ENCODE results near the gene PRRC2A.
A peak's percentile ranks its signal among the peaks of the same experiment; 100 is the strongest.
"Not testable (repeated sequence)": the region's sequence is repeated elsewhere in the genome, so short reads cannot be mapped to it uniquely, and the experiment has no call there.

The PRRC2A gene

GRCh38 chr6:31579546-31580437 is 40.7 kb upstream of the PRRC2A start:
- Mint-ChIP-seq H3K9me3 (no peaks in the 10 kb centered on the region), H3K36me3 (ENCODE audit: insufficient read depth) (peaks cover 59% of the 10 kb centered on the region), H3K4me1 (ENCODE audit: low read depth in 2 of 2) (peaks cover 69 to 76% of the 10 kb centered on the region in 2 donors), H3K4me3 (peak overlapping the region; percentile 82 to 99), H3K27me3 (no peaks in the 10 kb centered on the region), H3K27ac (peak overlapping the region; percentile 98 to 99)
- ATAC-seq (replicated peaks): no peak
- no peak for DNase-seq

- Mint-ChIP-seq H3K27me3 (no peaks in the 10 kb centered on the region), H3K4me1 (ENCODE audit: low read depth in 2 of 2) (peaks cover 65 to 73% of the 10 kb centered on the region in 2 donors), H3K9me3 (no peaks in the 10 kb centered on the region), H3K27ac (peak overlapping the region; percentile 98 to 99), H3K36me3 (ENCODE audit: insufficient read depth) (peaks cover 53% of the 10 kb centered on the region), H3K4me3 (peak overlapping the region; percentile 82 to 99)
- ATAC-seq (replicated peaks): no peak
- no peak for DNase-seq
Observed at GRCh38 chr6:31580438-31580740, 40.1 kb upstream of the PRRC2A start.

DNA sequence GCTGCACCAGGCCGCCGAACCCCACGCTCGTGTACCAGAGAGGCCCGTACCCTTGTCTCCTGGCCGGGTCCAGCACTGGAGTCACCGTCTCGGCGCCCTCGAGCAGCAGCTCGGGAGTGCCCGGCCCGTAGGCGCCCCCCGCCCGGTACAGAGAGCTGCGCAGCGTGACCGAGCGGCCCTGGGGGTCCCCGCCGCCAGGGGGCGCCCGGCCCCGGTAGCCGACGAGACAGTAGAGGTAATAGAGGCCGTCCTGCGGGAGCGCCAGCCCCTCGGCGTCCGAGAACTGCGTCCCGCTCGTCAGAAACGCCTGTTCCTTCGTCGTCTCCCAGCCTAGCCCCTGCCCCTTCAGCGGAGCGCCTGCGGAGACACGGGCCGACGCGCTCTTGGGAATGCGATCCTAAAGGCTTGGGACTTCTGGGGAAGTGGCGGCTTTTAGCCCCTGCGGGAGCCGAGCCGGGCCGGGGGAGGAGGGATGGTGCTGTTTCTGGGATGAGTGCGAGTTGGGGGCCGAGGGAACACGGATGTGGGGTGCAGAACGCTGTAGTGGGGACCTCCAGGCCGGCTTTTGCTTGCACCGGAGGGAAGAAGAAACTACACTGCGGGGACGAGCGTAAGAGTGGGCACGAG is 39.6 kb upstream of the PRRC2A start:
- Mint-ChIP-seq H3K27me3 (no peaks in the 10 kb centered on the region), H3K36me3 (ENCODE audit: insufficient read depth) (peaks cover 49% of the 10 kb centered on the region), H3K9me3 (no peaks in the 10 kb centered on the region), H3K4me1 (ENCODE audit: low read depth in 2 of 2) (peaks cover 65 to 73% of the 10 kb centered on the region in 2 donors), H3K27ac (peak overlapping the region; percentile 98 to 99), H3K4me3 (peak overlapping the region; percentile 82 to 99)
- peak; percentile 78 for ATAC-seq (replicated peaks)
- peak; percentile 85 to 91 (median 86) for DNase-seq

DNA sequence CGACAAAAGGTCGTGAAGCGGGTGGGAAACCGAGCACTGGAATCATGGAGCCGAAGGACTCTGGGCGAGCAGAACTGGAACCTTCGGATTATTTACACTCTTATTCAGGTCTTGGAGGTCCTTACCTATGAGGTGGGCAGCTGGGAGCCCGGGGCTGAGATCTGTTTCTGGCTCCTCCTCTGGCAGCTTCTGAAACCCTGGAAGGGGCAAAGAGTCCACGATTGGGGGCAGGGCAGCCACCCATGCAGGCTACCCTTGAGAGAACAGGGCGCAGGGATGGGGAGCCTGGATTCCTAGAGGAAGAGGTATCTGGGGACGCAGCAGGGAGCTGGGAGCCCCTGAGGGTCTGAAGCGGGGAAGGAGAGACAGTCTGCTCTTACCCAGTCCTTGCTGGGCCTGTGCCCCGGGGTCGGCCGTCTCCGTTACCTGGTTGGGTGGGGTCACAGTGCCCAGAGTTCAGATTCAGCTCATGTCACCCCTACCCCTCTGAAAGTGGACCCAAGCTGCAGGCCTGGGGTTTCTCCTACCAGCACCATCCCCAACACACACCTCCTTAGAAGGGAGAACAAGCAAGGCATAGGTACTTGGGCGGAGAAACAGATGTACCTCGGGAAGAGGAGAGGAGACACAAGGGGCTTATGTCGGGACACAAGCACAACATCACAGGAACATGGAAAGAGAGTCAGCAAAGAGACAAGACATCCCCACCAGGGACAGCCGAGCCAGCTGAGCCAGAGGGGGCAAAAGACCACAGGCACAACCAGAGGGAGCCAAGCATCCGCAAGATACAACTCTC is 38.9 kb upstream of the PRRC2A start:
- peaks cover 69 to 73% of the 10 kb centered on the region in 2 donors for H3K4me1 Mint-ChIP-seq (ENCODE audit: low read depth in 2 of 2)
- no peaks in the 10 kb centered on the region for H3K27me3 Mint-ChIP-seq
- no peak for DNase-seq
- no peak for ATAC-seq (replicated peaks)
- peak overlapping the region; percentile 98 to 99 for H3K27ac Mint-ChIP-seq
- peak overlapping the region; percentile 82 to 99 for H3K4me3 Mint-ChIP-seq
- H3K36me3 Mint-ChIP-seq (ENCODE audit: insufficient read depth): peaks cover 45% of the 10 kb centered on the region
- no peaks in the 10 kb centered on the region for H3K9me3 Mint-ChIP-seq

- peaks cover 40% of the 10 kb centered on the region for H3K36me3 Mint-ChIP-seq (ENCODE audit: insufficient read depth)
- no peaks in the 10 kb centered on the region for H3K27me3 Mint-ChIP-seq
- H3K9me3 Mint-ChIP-seq: no peaks in the 10 kb centered on the region
- peak within 1 kb of the TSS; percentile 98 to 99 for H3K27ac Mint-ChIP-seq
- ATAC-seq (replicated peaks) (peak; percentile 35), DNase-seq (no peak)
- H3K4me3 Mint-ChIP-seq: peak within 1 kb of the TSS; percentile 82 to 99
- peaks cover 69 to 73% of the 10 kb centered on the region in 2 donors for H3K4me1 Mint-ChIP-seq (ENCODE audit: low read depth in 2 of 2)
Observed at GRCh38 chr6:31582230-31582643, 38.3 kb upstream of the PRRC2A start, which contains the start of gene LTB. Gene LTB (minus strand): TSS chr6:31582424. CDS start chr6:31582417, 7 bp downstream.

- H3K36me3 Mint-ChIP-seq (ENCODE audit: insufficient read depth): peaks cover 34% of the 10 kb centered on the region
- H3K27ac Mint-ChIP-seq: peak overlapping the region; percentile 88 to 95
- H3K9me3 Mint-ChIP-seq: no peaks in the 10 kb centered on the region
- no peak for DNase-seq
- no peaks in the 10 kb centered on the region for H3K27me3 Mint-ChIP-seq
- peak overlapping the region; percentile 72 to 77 for H3K4me3 Mint-ChIP-seq
- peak; percentile 9 for ATAC-seq (replicated peaks)
- peaks cover 70 to 74% of the 10 kb centered on the region in 2 donors for H3K4me1 Mint-ChIP-seq (ENCODE audit: low read depth in 2 of 2)
Observed at GRCh38 chr6:31585491-31585890, 35.0 kb upstream of the PRRC2A start.

DNA sequence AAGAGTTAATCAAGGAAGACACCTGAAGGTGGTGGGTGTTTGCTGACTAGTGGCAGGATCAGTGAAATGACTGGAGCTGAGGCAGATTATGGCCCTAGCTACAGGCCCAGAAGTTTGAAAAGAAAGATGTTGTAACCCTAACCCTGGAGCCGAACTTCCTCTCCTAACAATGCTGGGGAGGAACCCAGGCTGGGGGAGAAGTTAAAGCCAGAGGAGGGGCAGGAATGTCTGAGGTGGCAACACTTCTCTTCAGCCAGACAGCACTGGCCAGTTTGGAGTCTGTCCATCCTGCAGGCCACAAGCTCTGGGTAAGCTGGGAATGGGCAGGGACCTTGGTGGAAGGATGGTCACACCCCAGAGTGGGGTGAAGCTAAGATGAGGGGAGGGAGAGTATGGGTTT is 34.5 kb upstream of the PRRC2A start, which contains the start of gene LST1:
TSS of gene LST1 (plus strand) at position 270 of the 400 bp plus-strand sequence. CDS start 1,023 bp downstream, outside the sequence.
- no peak for ATAC-seq (replicated peaks)
- H3K27ac Mint-ChIP-seq: peak within 1 kb of the TSS; percentile 88 to 95
- H3K4me3 Mint-ChIP-seq: peak within 1 kb of the TSS; percentile 72 to 77
- H3K27me3 Mint-ChIP-seq: no peaks in the 10 kb centered on the region
- DNase-seq: no peak
- peaks cover 29% of the 10 kb centered on the region for H3K36me3 Mint-ChIP-seq (ENCODE audit: insufficient read depth)
- no peaks in the 10 kb centered on the region for H3K9me3 Mint-ChIP-seq
- peaks cover 67 to 72% of the 10 kb centered on the region in 2 donors for H3K4me1 Mint-ChIP-seq (ENCODE audit: low read depth in 2 of 2)

DNA sequence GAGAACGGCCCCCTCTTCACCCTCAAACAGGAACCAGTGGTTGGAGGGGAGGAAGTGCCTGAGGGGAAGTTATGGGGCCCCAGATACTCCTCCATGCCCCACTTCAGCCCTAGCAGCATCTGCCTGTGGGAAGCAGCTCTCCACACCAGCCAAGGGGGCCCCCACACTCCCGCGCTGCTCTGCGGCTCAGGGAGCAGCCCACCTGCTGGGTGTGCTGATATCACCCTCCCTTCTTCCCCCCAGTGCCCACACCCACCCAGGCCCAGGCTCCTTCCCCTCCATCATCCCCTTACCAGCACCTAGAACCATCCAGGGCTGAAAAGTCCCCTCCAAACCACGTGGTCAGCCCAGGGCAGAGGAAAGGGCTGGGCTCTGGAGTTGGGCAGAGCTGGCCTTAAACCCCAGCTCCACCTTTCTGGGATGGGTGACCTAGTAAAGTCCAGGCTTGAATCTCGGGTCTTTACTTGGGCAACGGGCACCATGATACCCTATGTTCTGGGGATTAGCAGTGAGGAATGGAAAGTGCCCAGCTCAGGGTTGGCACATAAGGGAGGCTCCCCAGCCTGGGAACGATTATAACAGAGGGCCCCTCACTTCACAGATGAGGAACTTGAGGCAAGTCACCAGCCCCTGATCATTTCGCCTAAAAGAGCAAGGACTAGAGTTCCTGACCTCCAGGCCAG is 33.8 kb upstream of the PRRC2A start:
- peak overlapping the region; percentile 72 to 77 for H3K4me3 Mint-ChIP-seq
- H3K9me3 Mint-ChIP-seq: no peaks in the 10 kb centered on the region
- peaks cover 62 to 65% of the 10 kb centered on the region in 2 donors for H3K4me1 Mint-ChIP-seq (ENCODE audit: low read depth in 2 of 2)
- peaks cover 21% of the 10 kb centered on the region for H3K36me3 Mint-ChIP-seq (ENCODE audit: insufficient read depth)
- DNase-seq: peak in 1 of 3 experiments; percentile 44
- peak; percentile 76 for ATAC-seq (replicated peaks)
- H3K27me3 Mint-ChIP-seq: no peaks in the 10 kb centered on the region
- peak overlapping the region; percentile 88 to 95 for H3K27ac Mint-ChIP-seq

GRCh38 chr6:31587791-31588777 is 32.4 kb upstream of the PRRC2A start:
- H3K4me3 Mint-ChIP-seq: peak overlapping the region; percentile 72 to 77
- DNase-seq (no peak), ATAC-seq (replicated peaks) (no peak)
- no peaks in the 10 kb centered on the region for H3K27me3 Mint-ChIP-seq
- peaks cover 32% of the 10 kb centered on the region for H3K36me3 Mint-ChIP-seq (ENCODE audit: insufficient read depth)
- H3K9me3 Mint-ChIP-seq: no peaks in the 10 kb centered on the region
- H3K4me1 Mint-ChIP-seq (ENCODE audit: low read depth in 2 of 2): peaks cover 54 to 60% of the 10 kb centered on the region in 2 donors
- peak overlapping the region; percentile 88 to 95 for H3K27ac Mint-ChIP-seq

- H3K36me3 Mint-ChIP-seq (ENCODE audit: insufficient read depth): peaks cover 40% of the 10 kb centered on the region
- no peak for DNase-seq
- H3K27ac Mint-ChIP-seq: peak overlapping the region; percentile 83 to 95
- no peaks in the 10 kb centered on the region for H3K27me3 Mint-ChIP-seq
- ATAC-seq (replicated peaks): no peak
- peak overlapping the region; percentile 42 to 77 for H3K4me3 Mint-ChIP-seq
- no peaks in the 10 kb centered on the region for H3K9me3 Mint-ChIP-seq
- peaks cover 57 to 66% of the 10 kb centered on the region in 2 donors for H3K4me1 Mint-ChIP-seq (ENCODE audit: low read depth in 2 of 2)
Observed at GRCh38 chr6:31588871-31589650, 31.5 kb upstream of the PRRC2A start.

- peak overlapping the region in 1 of 2 donors; percentile 71 for H3K27ac Mint-ChIP-seq
- not testable (repeated sequence) for H3K27me3 Mint-ChIP-seq
Observed at GRCh38 chr6:31590691-31591090, 29.8 kb upstream of the PRRC2A start.

More at GRCh38 chr6:31590691-31591090, 29.8 kb upstream of the PRRC2A start:
- peak overlapping the region in 1 of 2 donors; percentile 77 for H3K4me3 Mint-ChIP-seq
- peaks cover 49 to 65% of the 10 kb centered on the region in 2 donors for H3K4me1 Mint-ChIP-seq (ENCODE audit: low read depth in 2 of 2)
- not testable (repeated sequence) for ATAC-seq (replicated peaks); DNase-seq; H3K9me3 Mint-ChIP-seq
- H3K36me3 Mint-ChIP-seq (ENCODE audit: insufficient read depth): peaks cover 36% of the 10 kb centered on the region
